ENCODE data around the gene KIF2A.

KIF2A gene

GRCh38 chr5:62265648-62266112, 40.3 kb upstream of the KIF2A start:
- no peak for TF ChIP-seq CTCF (conservative IDR thresholded peaks at IDR 0.05; ENCODE audit: low read depth)
- ChIA-PET POLR2A (ENCODE audit: low non-redundant PET) (no interaction called here), CTCF (interaction anchor here (0.6 kb wide), 1 partner anchor 41 kb away, joined by 5 read pairs; no protein-coding TSS in a partner anchor)
- H3K27ac ChIP-seq, result no peak overlapping the region
- DNase-seq (ENCODE audit: low spot score), result no peak

DNA sequence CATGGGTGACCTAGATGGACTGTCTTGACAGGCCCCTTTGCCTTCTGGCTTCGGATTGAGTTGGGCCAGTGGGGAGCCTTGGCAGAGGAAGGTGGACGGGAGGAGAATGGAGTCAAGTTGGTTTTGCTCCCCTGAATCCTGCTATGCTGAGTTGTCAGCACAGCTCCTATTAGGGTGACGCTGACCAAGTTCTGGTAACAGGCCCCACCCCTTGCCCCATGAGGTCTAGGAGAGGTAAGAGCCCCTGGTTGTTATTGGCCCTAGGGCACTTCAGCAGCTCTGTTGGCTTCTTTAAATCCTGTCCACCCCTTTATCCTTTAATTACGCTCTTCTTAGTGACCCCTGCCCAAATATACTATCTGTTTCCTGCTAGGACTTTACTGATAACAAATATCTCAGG, 39.4 kb upstream of the KIF2A start:
- TF ChIP-seq CTCF (conservative IDR thresholded peaks at IDR 0.05; ENCODE audit: low read depth), result no peak
- POLR2A ChIA-PET (ENCODE audit: low non-redundant PET), result no interaction called here
- no peak for DNase-seq (ENCODE audit: low spot score)
- CTCF ChIA-PET, result interaction anchor here (0.6 kb wide), 1 partner anchor 1561 kb away, joined by 5 read pairs; no protein-coding TSS in a partner anchor
- no peak overlapping the region for H3K27ac ChIP-seq

GRCh38 chr5:62268234-62268633, 37.8 kb upstream of the KIF2A start:
- ChIA-PET CTCF (no interaction called here), POLR2A (ENCODE audit: low non-redundant PET) (no interaction called here)
- peak; percentile 98 for DNase-seq (ENCODE audit: low spot score)
- no peak overlapping the region for H3K27ac ChIP-seq
- TF ChIP-seq CTCF (conservative IDR thresholded peaks at IDR 0.05; ENCODE audit: low read depth), result no peak

GRCh38 chr5:62268792-62269191, 37.2 kb upstream of the KIF2A start:
- POLR2A ChIA-PET (ENCODE audit: low non-redundant PET), result no interaction called here
- no peak for TF ChIP-seq CTCF (conservative IDR thresholded peaks at IDR 0.05; ENCODE audit: low read depth)
- H3K27ac ChIP-seq, result no peak overlapping the region
- no peak for DNase-seq (ENCODE audit: low spot score)
- CTCF ChIA-PET, result no interaction called here

GRCh38 chr5:62271370-62271769, 34.6 kb upstream of the KIF2A start:
- ChIA-PET POLR2A (ENCODE audit: low non-redundant PET) (no interaction called here), CTCF (no interaction called here)
- DNase-seq (ENCODE audit: low spot score), result no peak
- no peak overlapping the region for H3K27ac ChIP-seq
- TF ChIP-seq CTCF (conservative IDR thresholded peaks at IDR 0.05; ENCODE audit: low read depth), result no peak

- DNase-seq (ENCODE audit: low spot score), result no peak
- H3K27ac ChIP-seq, result no peak overlapping the region
- ChIA-PET POLR2A (ENCODE audit: low non-redundant PET) (no interaction called here), CTCF (no interaction called here)
- no peak for TF ChIP-seq CTCF (conservative IDR thresholded peaks at IDR 0.05; ENCODE audit: low read depth)
These were observed 34.1 kb upstream of the KIF2A start for GRCh38 chr5:62271870-62272269.

DNA sequence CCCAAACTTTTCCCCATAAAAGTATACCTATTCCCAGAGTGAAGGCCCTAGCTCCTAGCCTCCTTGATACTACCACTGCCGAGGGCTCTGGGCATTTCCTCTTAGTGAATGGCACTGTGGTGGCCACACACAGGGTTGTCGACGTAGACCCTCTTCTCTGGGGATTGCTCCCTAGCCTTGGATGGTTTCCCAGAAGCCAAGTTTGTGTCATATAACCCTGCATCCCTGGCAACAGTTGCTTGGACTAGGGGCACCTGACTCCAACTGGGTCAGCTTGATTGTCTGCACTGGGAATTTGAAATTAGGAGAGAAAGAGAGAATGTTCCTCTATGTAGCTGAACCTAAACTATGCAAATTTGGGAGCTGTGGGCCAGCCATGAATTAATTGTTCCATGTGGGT, 32.3 kb upstream of the KIF2A start:
- DNase-seq (ENCODE audit: low spot score), result no peak
- no peak overlapping the region for H3K27ac ChIP-seq
- ChIA-PET CTCF (no interaction called here), POLR2A (ENCODE audit: low non-redundant PET) (no interaction called here)
- TF ChIP-seq CTCF (conservative IDR thresholded peaks at IDR 0.05; ENCODE audit: low read depth), result no peak
